Activated naive CD4-positive, alpha-beta T cell treated with Interleukin-2 at 50 U/mL for 16 hours (primary cell): Measurements from ENCODE around the gene COL4A4.
"Not testable (repeated sequence)": the region's sequence is repeated elsewhere in the genome, so short reads cannot be mapped to it uniquely, and the experiment has no call there.

ENCODE experiments used
- DNase-seq: peaks from one replicate; pipeline ENCODE4 v3.0.0-alpha.2; 2020

COL4A4 gene

GRCh38 chr2:227163998-227164762, at the start of gene COL4A4, which contains the start of gene COL4A3:
Gene COL4A4 (minus strand): TSS chr2:227164205. CDS start chr2:227147483, 16,722 bp downstream.
Gene COL4A3 (plus strand): TSS chr2:227164624. CDS start chr2:227164727, 103 bp downstream.
- DNase-seq = no peak

DNA sequence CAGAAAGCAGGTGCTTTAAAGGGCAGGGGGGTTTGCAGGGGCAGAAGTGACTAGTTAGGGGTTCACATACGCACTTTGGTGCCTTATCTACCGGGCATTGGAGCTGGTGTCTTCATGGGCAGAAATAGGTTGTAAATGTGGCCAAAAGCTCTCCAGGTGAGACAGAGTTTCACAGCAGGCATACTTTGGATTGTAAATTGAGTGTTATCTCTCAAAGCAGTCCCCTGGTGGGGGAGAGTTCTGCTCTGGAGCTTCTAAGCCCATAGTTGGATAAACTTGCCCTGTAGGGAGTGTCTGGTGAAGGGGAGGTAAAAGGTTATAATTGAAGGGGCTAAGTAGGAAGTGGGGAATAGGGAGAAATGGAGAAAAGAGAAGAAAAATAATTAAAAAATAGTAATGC, 43.6 kb upstream of the COL4A4 start:
- DNase-seq = no peak

GRCh38 chr2:227206406-227206805, 42.4 kb upstream of the COL4A4 start:
- no peak for DNase-seq

DNA sequence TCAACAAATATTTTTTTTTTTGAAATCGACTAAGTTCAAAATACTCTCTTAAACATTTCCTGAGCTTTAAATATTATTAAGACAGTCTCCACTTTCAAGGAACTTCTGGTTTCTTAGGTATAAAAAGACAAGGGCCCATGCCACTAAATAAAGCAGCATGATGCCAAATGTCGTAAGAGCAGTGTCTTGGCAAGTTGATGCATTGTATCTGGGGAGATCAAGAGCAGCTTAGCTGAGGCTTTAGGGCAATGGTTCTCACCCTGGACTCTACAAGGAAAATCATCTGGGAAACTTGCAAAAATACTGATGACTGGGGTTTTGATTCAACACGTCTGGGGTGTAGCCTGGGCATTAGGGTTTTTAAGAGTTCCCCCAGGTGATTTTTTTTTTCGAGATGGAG, 41.7 kb upstream of the COL4A4 start:
- no peak for DNase-seq

DNA sequence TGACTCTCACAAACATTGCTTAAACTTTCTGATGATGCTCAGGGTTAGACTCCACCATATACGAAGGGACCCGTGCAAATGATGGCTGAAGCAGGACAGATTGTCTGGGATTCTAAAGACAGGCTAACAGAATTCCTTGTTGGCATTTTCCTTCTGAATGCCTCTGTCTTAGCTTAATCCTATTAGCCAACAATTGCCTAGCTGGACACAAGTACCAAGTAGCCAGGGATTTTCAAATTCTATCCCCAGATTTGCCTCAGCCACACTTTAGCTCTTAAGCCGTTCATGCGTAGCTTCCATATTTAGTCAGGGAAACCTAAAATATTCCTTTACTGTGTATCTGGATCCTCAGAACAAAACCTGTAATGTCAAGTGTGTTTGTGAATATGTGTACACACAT, 40.4 kb upstream of the COL4A4 start:
- no peak for DNase-seq

DNA sequence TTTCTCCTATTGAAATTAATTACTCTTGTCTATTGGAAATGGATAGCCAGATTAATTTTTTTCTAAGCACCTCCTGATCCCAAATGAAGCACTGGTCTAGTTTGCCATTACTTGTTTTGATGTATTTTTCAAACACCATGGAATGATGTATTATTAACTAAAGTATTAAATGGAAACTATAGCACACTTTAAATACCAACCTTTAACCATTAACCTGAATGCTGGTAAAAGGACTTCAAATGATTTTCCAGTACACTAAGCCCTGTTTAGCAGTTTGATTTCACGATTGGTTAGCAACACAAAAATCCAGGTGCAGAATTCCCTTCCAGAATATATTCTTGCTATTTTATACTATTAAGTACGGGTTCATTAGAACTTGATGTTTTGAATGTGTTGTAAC, 37.8 kb upstream of the COL4A4 start:
- no peak for DNase-seq

DNA sequence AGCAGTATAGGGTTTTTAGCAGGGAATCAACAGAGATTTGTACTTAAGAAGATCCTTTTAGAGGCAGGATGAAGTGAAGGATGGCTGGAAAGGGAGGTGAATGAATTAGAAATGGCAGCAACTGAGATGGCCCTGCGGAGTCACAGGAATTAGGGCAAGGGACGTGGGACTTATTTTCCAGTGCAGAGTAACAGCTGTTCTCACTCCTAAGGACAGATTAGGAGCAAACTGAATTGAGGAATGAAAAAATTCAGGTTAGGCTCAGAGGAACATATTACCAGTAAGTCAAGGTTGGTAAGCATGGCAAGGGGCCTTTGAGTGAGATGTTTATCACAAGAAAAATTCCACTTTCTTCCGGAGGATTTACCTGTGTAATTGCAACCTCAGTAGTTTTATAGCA, 34.9 kb upstream of the COL4A4 start:
- no peak for DNase-seq

GRCh38 chr2:227194219-227194618, 30.2 kb upstream of the COL4A4 start:
- no peak for DNase-seq

GRCh38 chr2:227192491-227192890, 28.5 kb upstream of the COL4A4 start:
- no peak for DNase-seq

DNA sequence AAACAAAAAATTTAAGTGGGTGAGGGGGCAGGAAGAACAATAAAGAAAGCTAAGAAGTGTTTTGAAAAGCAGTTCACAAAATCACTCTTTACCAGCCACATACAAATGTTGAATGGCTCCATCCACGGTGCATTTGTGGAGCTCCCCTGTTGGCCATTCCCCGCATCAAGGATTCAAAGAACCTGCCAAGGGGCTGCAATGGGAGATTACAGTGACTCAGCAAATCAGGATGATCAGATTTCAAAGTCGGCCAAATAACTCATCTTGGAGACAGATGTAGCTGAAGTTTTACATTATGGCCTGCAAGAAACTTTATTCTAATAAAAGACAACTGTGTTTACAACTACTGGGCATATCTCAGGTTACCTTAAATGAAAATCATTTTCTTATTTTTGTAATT, 27.4 kb upstream of the COL4A4 start:
- no peak for DNase-seq

DNA sequence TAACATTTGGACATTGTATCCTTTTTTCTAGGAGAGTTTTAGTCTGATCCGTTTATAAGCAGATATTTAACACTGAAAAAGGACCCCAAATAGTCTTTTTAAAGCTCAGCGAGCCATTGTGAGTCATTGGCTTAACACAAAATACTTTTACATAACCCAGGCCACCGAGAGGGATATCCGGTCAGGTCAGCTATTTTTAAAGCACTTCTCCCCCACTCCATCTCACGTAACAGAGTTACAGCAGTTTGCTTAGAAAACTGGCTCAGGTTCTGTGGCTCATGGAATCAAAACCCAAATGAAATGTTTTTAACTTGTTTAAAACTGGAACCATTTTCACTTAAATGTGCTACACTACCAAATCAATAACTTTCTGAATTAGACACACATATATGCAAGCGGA, 24.3 kb upstream of the COL4A4 start:
- DNase-seq = no peak

- DNase-seq = no peak
These were observed 22.7 kb upstream of the COL4A4 start for GRCh38 chr2:227186751-227187150.

- DNase-seq = no peak
These were observed 21.7 kb upstream of the COL4A4 start for GRCh38 chr2:227185615-227186232.

- DNase-seq = no peak
These were observed 19.8 kb upstream of the COL4A4 start for GRCh38 chr2:227183657-227184367.

DNA sequence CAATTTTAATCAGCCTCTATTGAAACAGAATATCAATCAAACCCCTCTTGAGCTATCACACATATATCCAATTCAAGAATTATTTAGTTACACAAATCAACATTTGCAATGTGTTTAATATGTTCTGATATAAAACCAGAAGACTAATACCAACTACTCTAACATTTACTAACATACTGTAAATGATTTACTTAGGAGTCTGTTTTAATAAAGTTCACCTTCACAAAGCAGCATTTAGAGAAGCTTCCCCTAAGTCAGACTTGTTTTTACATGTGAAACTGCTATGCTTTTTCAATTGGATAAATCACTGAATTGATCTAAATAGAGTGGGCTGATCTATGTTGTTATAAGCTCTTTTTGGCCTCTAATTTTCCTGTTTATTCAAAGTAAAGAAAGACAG, 18.8 kb upstream of the COL4A4 start:
- DNase-seq = no peak

- DNase-seq = no peak
These were observed 16.8 kb upstream of the COL4A4 start for GRCh38 chr2:227180770-227181169.

DNA sequence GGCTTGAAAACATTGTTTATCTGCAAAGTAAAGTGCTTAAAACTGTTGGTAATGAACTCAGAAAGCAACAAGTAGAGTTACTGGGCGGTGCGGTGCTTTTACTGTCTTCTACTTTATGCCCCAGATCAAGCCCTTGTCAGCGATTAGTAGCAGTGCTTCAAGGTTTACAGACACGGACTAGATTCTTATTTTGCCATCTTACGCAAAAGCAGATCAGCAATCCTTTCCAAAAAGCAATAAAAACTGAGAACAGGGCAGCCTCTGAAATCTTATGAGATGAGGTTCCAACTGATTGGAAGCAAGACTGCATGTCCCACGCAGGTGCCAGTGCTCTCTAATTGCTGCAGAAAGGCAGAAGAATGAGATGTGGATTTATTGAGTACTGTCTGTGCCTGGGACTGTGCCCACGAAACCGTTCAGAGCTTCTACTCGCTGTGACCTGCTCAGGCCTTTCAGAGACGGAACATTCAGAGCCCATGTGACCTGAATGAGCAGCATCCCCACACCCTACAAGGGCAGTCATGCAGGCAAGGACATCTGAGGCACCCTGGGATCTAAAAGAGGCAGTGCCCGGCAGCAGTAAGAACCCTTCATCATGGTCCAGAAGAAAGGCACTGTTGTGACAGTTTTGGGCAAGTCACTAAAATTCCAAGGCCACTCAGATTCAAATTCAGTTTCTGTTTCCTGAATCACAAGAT, 16.1 kb upstream of the COL4A4 start:
- DNase-seq = no peak

- DNase-seq = no peak
These were observed 13.8 kb upstream of the COL4A4 start for GRCh38 chr2:227177592-227178336.

DNA sequence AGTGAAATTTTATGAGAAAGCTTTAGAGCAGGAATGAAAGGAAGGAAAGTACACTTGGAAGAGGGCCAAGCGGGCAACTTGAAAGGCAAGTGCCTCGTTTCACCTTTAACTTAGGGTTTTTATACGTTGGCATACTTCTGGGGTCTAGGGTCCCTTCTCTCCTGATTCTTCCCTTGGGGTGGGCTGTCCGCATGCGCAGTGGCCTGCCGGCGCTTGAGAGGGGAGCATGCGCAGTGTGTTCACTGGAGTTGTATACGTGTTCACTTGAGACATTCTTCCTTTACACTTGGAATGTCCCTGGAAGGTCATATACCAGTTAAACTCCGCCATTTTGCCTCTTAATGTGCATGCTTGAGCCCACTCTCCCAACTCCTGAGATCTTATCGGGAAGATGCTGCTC, 7.8 kb upstream of the COL4A4 start:
- DNase-seq = not testable (repeated sequence)

DNA sequence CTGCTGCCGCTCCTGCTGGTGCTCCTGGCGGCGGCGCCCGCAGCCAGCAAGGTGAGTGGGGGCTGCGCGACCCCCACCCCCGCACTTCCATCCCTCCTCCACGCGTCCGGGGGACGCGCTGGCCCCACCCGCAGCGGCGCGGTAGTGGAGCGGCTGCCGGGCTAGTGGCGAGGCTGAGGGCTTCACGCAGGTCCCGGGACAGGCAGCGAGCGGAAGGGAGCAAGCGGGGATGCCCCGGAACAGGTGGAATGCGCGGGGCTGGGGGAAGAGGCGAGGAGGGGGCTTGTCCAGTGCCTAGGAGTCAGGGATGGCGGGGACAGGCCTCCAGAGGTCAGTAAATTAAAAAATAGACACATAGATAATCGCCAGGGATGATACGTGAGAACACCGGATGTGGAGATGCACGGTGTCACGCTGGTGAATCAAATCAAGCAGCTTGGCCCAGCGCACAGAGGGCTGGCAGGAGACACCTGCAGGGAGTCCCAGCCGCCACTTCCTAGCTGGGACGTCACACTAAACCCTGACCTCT, 822 bp upstream of the COL4A4 start:
- DNase-seq = no peak

- DNase-seq = no peak
These were observed 464 bp downstream of the COL4A4 start for GRCh38 chr2:227163485-227163997.

DNA sequence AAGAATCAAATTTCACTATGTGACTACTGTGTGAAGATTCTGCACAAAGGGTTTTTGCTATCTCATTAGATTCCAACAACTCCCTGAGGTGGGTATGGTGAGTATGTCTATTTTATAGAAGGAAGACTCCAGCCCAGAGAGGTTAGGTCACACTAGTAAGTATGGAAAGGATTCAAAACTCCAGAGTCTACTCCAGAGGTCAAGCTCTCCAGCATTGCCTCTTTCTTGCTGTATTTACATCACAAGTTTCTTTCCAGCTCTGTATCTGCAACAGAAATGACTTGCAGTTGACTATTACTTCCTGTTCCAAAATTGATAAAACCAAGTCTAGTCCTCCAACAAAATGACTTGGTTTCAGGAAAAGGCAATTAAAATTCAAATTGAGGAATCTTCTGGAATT, 2.1 kb downstream of the COL4A4 start:
- no peak for DNase-seq
